SKM-1 (cell line): Measurements from ENCODE around the gene TCP10L.
"Not testable (repeated sequence)": the region's sequence is repeated elsewhere in the genome, so short reads cannot be mapped to it uniquely, and the experiment has no call there.

Experiments used
- DNase-seq: peaks from one replicate; lab custom pipeline; 2025; ENCODE audit not compliant: unreplicated experiment; lab: John Stamatoyannopoulos, UW

The TCP10L gene, protein sequence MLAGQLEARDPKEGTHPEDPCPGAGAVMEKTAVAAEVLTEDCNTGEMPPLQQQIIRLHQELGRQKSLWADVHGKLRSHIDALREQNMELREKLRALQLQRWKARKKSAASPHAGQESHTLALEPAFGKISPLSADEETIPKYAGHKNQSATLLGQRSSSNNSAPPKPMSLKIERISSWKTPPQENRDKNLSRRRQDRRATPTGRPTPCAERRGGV

DNA sequence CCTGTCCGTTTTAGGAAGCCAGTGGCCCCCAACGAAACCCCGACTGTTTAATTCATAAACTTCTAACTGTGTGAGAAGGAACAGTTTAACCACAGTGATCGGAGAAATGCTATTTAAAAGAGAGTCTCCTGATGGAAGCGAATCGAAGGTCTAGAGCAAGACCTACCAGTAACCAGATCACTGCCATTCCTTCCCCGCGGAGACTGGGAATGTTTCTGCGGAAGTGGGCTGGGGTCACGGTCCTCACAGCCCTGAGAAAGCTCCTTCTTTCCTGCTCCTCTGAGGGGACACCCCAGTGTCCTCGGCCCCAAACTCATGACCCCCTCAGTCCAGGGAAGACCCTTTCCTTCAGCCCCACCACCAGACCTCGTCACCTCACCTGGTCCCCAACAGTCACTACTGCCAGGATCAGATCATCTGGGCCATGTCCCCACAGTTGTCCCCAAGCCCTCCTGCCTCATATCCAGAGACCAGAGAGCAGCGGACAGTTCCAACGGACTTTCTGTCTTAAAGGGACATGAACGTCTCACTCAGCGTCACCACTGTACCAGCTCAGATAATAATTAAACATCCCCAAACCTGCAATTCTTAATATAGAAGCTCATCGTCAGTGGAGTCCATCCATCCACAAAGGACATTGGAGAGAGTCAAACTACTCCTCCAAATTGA lies at the start of gene TCP10L:
Gene TCP10L (minus strand): TSS at position 482 of the 669 bp plus-strand sequence. CDS start 1,219 bp downstream, outside the sequence.
- DNase-seq = no peak

DNA sequence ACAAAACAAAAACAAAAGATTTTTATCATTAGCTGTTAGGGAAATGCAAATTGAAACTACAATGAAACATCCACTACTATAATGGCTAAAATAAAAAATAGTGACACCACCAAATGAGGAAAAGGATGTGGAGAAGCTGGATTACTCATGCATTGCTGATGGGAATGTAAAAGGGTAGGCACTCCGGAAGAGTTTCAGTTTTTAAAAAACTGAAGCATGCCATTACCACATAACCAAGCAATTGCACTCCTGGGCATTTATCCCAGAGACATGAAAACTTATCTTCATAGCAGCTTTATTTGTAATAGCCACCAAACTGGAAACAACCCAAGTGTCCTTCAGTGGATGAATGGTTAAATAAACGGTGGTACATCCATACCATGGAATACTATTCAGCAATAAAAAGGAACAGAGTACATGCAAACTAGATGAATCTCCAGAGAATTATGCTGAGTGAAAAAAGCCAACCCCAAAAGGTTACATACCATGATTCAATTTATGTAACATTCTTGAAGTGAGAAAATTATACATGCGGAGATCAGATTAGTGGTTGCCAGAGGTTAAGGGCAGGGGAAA lies 41.4 kb upstream of the TCP10L start:
- no peak for DNase-seq

DNA sequence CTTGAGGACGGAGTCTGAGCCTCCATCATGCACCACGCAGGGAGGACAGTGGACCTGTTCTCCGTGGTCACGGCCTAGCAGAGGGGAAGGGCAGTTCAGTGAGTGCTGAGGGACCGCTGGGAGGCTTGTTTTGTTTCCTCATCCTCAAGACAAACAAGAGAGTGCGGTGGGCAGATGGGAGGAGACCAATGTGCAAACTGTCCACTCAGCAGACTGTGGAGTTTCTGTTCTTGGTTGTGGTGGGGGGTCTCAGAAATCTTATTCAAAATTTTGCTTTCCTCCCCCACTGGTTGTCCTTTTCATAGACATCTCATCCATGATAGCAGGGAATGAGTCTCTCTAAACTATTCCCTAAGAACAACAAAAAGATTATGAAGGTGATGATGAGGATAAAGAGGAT lies 32.9 kb upstream of the TCP10L start:
- DNase-seq = not testable (repeated sequence)

DNA sequence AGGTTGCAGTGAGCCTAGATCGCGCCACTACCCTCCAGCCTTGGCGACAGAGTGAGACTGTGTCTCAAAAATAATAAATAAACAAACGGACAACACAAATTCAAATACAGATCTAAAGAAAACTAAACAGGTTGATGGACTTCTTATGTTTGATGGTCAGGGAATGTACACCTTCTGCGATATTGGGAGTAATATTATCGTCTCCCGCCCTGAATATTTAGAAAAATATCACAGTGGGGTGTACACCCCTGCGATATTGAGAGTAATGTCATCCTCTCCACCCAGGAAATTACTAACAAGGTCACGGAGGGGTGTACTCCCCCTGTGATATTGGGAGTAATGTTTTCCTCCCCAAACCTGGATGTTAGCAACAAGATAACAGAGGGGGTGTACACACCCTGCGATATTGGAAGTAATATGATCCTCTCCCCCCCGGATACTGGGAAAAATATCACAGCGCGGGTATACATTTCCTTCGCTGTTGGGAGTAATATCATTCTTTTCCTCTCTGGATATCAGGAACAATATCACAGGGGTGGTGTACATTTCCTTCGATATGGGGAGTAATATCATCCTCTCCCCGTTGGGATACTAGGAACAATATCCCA lies 28.2 kb upstream of the TCP10L start:
- DNase-seq = no peak

DNA sequence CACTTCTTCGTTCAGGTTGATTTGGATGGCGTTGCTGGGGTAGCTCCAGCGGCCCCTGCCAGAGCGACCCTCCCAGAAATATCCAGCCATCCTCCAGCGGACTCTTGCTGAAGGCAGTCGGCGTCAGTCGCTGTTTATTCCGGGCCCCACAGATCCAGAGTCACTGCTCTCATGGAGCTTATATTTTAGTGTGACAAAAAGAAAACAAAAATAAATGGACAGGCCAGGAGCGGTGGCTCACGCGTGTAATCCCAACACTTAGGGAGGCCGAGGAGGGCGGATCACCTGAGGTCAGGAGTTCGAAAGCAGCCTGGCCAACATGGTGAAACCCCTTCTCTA lies 27.6 kb upstream of the TCP10L start:
- DNase-seq = no peak

DNA sequence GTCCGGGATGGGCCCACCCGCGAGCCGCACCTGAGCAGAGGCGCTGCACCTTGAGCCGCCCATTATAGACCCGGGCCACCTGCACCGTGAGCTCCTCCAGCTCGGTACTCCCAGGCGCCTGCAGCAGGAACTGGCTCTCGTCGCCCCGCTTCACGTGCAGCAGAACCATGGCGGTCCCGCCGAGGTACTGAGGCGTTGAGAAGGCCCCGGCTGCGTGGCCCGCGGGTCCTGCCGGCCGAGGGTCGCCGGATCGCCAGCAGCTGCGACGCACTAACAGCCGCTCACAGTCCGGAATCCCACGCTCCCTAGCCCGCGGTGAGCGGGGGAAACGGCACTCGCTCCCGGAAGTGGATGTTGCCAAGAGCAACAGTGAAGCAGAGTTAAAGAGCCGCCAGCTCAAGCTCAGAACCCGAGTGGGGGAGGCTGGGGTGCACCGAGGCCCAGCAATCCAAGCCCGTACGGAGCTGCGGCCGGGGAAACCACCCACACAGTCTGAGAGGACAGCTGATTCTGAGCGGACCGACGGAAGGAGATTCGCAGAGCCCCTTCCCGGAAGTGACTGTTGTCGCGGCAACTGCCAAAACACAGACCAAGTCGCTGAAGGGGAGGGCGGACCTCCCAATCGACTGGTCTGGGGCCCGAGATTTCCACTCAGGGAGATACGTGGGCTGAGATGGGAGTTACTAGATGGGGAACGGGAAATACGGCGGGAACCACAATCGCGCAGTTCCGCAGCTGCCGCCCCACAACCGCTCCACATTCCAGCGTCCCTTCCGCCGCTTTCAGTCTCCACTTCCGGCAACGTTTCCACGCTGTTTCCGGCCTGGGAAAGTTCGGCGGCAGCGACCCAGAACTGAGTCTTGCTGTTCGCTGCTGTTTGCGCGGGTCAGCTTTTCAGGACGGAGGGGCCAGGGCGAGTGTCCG lies 27.0 kb upstream of the TCP10L start, which contains the start of gene CFAP298:
Gene CFAP298 (minus strand): TSS at position 303 of the 924 bp plus-strand sequence. CDS start 134 bp downstream, at position 169.
- DNase-seq = peak; percentile 85

DNA sequence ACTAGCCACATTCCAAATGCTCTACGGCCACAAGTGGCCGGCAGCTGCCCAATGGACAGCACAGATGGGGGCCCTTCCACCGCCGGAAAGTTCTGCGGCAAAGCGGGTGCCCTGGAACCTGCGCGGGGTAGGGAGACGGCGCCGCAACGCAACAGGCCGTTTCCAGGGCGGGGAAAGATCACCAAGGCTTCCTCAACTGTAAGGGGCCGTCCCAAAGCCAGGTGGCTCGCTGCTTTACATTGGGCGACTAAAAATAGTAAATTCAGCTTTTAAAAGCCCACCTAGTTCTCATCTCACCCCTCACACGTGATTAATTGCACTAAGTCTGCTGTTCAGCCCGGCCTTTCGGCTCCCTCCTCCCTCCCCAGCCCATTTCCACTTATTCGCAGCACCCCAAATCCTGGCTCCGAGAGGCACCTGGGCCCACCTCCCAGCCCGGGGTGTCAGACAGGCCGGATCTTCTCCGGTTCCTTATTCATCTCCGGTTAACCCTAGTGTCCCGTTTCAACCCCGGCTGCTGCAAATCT lies 26.2 kb upstream of the TCP10L start:
- DNase-seq = peak; percentile 6

DNA sequence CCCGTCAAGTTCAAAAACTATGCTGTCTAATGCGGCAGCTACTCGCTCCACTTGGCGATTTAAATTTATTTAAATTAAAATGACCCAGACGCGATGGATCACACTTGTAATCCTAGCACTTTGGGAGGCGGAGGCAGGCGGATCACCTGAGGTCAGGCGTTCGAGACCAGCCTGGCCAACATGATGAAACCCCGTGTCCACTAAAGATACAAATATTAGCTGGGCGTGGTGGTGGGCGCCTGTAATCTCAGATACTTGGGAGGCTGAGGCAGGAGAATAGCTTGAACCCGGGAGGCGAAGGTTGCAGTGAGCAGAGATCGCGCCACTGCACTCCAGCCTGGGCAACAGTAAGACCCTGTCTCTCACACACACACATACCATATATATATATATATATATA lies 25.6 kb upstream of the TCP10L start:
- not testable (repeated sequence) for DNase-seq

DNA sequence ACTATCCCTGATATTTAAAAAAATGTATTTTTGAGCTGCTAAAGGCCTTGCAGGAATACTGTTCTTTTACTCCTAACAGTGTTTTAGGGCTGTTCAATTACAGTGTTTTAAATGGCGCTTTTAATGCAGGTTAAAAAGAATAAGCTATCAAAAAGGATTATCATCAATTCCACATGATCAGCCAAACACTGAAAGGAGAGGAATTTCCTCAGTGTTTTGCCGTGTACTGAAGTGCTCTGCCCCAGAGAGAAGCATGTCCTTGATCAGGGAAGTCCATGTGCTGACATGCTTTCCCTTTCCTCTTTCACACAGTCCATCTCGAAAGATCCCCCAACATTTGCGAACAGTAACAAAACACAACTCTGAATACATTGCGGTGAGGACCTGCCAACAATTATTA lies 23.5 kb upstream of the TCP10L start:
- no peak for DNase-seq

DNA sequence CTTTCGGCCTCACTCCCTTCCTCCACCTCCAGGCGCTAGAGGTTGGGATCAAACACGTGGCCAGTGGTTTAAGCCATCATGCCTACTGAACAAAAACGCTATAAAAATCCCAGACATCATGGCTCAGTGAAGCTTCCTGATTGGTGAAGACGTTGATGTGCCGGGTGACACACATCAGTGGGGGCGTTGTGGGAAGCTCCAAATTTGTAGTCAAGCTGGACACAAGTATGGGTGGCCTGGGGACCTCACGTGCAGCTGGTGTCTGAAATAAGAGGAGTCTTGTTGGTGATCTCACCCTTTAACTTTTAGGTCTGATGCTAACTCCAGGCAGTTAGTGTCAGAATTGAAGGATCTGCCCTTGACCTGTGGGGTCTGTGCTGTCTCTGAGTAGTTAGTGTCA lies 20.1 kb upstream of the TCP10L start:
- no peak for DNase-seq

DNA sequence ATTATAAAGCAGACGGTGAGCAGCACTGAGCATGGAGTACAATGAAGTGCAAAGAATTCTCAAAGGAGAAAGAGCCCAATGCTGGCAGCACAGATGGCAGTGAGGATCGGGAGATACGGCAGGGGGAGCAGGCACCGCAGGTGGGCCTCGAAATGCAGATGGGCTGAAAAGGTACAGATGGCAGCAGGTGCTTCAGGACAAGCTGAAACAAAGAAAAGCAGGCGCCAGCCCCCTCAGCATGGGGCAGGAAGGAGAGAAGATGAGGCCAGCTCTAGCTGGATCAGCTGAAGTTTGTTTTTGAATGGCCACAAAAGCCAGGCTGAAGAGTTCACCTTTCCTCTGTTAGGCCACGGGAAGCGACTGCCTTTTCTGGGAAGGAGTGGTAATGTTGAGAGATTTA lies 19.1 kb upstream of the TCP10L start:
- DNase-seq = no peak

DNA sequence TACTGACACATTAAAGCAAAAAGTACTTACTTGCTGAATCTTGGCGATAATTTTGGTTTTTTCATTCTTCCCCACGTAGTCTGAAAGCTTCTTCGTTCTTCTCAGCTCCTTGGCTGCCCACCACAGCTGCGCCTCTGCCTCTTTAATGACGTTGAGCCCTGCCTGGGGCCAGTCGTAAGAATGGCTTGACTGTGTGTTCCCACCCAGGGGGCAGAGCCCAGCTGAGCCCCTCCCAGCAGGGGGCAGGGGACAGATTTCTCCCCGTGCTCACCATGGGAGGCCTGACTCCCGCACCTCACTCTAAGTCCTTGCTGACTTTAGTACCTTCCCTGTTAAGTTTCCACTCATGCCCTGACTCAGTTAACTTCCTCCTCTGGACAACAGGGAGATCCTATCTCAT lies 17.8 kb upstream of the TCP10L start:
- DNase-seq = no peak

DNA sequence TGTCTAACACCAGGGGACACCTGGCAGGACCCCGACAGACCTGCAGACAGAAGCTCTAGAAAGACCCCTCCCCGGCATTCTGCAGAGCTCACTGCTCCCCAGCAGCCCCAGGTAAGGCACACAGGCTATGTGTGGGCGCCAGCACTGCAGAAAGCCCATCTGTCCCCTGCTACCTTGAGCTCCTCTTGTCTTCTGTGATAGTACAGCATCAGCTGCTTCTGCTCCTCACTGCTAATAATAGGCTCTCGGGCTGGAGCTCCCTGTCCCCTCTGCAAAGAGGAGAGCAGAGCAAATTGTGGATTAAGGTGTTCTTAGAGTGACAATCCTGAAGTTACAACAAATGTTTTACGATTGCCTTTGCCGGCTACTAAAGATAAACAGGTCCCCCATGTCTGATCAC lies 16.8 kb upstream of the TCP10L start:
- DNase-seq = no peak

DNA sequence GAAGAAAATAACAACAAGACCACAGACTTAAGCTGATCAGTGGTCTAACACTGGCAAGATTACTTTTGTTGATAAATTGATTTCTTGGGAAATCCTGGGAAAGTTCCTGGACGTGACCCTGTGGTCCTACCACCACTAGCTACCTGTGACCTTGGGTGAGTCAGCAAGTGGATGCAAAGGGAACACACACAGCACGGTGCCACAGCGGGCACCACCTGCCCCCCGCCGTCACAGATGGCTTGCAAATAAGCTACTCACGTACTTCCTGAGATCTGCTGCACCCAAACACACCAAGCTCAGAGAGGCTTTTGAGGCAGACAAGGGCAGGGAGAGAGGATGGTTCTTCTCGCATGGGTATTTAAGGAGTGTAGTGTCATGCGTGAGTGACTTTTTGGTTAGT lies 14.2 kb upstream of the TCP10L start:
- no peak for DNase-seq

DNA sequence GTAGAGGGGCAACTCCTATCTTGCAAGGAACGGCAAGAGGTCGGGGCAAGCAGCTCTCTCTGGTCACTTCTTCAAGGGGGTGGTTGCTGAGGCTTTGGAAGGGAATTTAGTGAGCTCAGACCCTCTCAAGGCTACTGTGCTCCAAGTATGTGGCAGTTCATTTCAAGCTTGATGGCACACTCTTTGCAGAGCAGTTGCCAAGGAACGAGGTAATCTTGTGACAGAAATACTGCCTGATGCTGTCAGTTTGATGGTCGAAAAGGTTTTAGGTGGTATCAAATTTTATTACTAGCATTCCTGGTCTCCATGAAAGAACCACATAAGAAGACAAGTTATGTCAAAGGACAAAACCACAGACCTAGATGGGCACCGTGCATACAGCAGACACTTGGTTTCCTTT lies 13.8 kb upstream of the TCP10L start:
- DNase-seq = no peak

DNA sequence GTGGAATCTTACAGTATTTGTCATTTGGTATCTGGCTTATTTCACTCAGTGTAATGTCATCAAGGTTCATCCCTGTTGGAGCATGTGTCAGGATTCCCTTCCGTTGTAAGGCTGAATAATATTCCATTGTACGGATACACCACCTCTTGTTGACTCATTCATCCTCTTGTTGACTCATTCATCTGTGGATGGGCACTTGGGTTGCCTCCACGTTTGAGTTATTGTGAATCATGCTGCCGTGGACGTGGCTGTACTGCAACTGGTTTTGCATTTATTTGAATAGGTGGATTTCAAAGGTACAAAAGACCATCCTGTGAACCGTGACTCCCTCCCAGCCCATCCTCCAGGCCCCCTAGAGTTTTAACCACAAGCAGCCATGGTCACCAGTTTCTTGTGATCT lies 11.9 kb upstream of the TCP10L start:
- DNase-seq = no peak

DNA sequence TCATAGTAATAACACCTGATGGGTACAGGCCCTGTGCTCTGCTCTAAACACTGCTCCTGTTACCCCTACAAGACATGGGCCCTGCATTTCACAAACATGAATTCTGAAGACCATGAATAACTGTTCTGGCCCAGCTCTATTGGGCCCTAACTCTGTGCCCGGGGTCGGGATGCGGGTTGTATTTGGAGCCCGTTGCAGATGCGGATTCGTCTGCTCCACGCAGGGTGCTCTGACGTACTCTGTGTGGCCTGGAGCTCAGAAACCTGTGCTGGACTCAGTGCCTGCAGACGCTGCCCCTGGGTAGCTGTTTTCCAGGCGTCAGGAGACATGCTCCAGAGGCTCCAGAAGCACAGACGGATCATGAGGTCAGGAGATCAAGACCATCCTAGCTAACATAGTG lies 10.1 kb upstream of the TCP10L start:
- DNase-seq = no peak

DNA sequence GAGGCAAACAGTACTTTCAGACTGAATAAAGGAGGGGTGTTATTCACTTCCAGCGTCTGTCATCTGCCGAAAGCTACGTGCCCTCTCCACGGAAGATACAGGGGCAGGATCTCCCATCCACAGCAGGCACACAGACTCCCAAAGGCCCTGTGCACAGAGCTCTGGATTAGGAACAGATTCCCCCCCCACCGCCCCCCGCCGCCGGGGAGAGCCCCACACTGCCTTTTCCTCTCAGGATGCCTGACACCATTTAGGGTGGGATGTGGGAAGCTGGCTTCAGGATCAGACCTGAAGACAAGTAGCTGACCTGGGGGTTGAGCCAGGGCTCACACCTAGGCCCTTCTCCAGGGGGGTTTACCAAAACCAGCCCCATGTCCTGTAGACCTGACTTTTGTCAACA lies 8.4 kb upstream of the TCP10L start:
- no peak for DNase-seq

DNA sequence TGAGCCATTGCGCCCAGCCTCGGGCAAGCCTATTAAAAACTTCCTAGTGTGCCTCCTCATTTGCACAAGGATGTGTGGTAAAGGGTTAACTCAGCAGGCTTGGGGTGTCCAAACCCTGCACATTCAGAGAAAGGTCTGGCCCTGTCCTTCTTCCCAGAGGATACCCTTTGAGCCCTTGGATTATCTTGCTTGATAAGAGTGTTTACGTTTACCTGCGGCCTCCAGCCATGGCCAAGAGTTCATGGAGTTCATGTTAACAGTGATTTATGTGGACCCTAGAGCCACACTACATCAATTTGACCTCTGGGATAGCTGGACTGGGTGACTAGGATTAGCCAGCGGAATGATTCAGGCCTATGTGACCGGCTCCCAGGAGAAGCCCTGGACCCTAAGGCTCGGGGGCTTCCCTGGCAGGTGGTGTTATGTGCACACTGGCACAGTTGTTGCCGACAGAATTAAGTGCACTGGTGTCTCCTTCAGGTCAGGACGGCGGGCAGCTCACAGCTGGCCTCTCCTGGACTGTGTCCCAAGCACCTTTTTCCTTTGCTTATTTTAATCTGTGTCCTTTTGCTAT lies 7.7 kb upstream of the TCP10L start:
- no peak for DNase-seq

DNA sequence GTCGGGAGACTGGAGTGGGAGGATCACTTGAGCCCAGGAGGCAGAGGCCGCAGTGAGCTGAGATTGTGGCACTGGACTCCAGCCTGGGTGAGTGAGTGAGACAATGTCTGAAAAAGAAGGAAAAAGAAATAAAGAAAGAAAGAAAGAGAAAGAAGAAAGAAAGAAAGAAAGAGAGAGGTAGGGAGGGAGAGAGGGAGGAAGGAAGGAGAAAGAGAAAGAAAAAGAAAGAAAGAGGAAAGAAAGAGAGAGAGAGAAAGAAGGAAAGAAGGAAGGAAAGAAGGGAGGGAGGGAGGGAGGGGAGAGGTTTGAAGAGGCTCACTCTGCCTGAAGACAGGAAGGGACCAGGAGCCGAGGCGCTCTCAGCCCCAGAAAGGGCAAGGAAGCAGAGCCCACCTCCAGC lies 4.8 kb upstream of the TCP10L start:
- no peak for DNase-seq

DNA sequence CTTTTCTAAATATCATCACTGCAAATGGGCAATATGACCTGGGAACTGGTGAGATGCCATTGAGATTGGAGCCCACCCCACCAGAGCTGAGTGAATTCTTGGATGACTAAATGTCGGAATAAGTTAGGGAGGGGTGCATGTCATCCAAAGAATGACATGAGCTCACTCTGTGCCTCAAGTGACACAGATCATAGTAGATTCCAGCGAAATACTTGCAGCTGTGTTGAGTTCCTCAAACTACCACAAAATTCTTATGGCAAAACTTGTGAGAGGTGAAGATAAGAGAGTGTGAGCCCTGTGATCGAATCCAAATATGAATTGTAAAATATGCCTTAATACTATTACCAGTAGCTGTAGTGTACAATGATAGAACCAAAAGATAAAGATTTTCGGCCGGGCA lies 2.3 kb upstream of the TCP10L start:
- no peak for DNase-seq
